Measurements from ENCODE around the gene EFCAB14.

- TF ChIP-seq CTCF (IDR thresholded peaks at IDR 0.05; ENCODE audit: low read length) (no peak), EZH2 (IDR thresholded peaks at IDR 0.05; ENCODE audit: borderline replicate concordance, low read length) (no peak)
Observed at GRCh38 chr1:46671554-46671953, 47.4 kb downstream of the EFCAB14 start, which contains the start of gene TEX38.

Data from OCI-LY1 (cell line).